ENCODE measurements around the gene IRX6. TPM values are rescaled to one million over a fixed set of nuclear protein-coding genes. Genes with fewer than 3 reads are reported as not detected.

Gene IRX6
- total RNA-seq, 2 experiments from 2014 or later, result not detected

DNA sequence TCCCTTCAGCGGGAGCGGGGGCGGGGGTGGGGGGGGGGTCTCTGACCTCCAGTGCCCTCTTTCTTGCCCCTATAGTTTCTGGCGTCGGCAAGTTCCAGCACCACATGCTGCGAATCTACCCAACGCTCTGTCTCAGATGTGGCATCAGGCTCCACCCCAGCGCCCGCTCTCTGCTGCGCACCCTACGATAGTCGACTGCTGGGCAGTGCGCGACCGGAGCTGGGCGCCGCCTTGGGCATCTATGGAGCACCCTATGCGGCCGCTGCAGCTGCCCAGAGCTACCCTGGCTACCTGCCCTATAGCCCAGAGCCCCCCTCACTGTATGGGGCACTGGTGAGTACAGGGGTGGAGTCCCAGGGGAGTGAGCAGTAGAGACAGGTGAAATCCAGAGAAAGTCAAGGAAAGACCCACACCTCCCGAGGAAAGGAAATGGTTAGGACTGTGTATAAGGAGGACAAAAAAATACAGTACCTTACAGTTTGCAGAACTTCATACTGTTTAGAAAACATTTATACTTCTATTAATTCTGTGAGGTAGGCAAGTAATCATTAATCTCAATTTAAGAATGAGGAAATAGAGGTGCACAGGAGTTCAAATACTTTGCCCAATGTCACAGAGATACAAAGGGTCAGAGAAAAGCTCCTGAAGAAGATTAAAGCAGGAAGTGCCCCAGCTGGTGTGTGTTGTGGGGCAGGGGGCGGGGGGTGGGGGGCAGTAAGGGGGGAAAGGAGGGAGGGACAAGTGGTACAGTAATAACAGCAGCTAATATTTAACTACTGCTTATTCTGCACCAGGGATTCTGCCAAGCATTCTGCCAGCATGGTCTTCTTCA, 2.5 kb downstream of the IRX6 start:
- H3K36me3 Mint-ChIP-seq, result no peaks in the 10 kb centered on the region
- no peaks in the 10 kb centered on the region for H3K9me3 Mint-ChIP-seq
- no peak overlapping the region for H3K27ac Mint-ChIP-seq
- ChIA-PET CTCF (no interaction called here), POLR2A (no interaction called here)
- DNase-seq, result no peak
- intact Hi-C loops (cut with micrococcal nuclease), result loop anchor here (10.0 kb wide), 1 partner anchor 392 kb away; the partner anchor contains the start of gene IRX5
- no peaks in the 10 kb centered on the region for H3K4me1 Mint-ChIP-seq (ENCODE audit: low read depth)
- H3K4me3 Mint-ChIP-seq, result no peak overlapping the region
- H3K27me3 Mint-ChIP-seq, result peaks cover 54% of the 10 kb centered on the region

- ChIA-PET POLR2A (no interaction called here), CTCF (no interaction called here)
- H3K9me3 Mint-ChIP-seq, result no peaks in the 10 kb centered on the region
- no peaks in the 10 kb centered on the region for H3K36me3 Mint-ChIP-seq
- no peak overlapping the region for H3K27ac Mint-ChIP-seq
- intact Hi-C loops (cut with micrococcal nuclease), result loop anchor here (10.0 kb wide), 1 partner anchor 394 kb away; the partner anchor contains the start of gene IRX5
- no peak overlapping the region for H3K4me3 Mint-ChIP-seq
- DNase-seq, result no peak
- no peaks in the 10 kb centered on the region for H3K4me1 Mint-ChIP-seq (ENCODE audit: low read depth)
- H3K27me3 Mint-ChIP-seq, result peaks cover 67% of the 10 kb centered on the region
Observed at GRCh38 chr16:55328611-55329569, 4.9 kb downstream of the IRX6 start.

GRCh38 chr16:55329791-55330428, 5.9 kb downstream of the IRX6 start:
- ChIA-PET POLR2A (no interaction called here), CTCF (no interaction called here)
- H3K27me3 Mint-ChIP-seq, result peaks cover 66% of the 10 kb centered on the region
- no peak for DNase-seq
- H3K9me3 Mint-ChIP-seq, result no peaks in the 10 kb centered on the region
- H3K36me3 Mint-ChIP-seq, result no peaks in the 10 kb centered on the region
- no peak overlapping the region for H3K27ac Mint-ChIP-seq
- intact Hi-C loops (cut with micrococcal nuclease), result loop anchor here (10.0 kb wide), 1 partner anchor 395 kb away; the partner anchor contains the start of gene IRX5
- H3K4me3 Mint-ChIP-seq, result no peak overlapping the region
- H3K4me1 Mint-ChIP-seq (ENCODE audit: low read depth), result no peaks in the 10 kb centered on the region

- intact Hi-C loops (cut with micrococcal nuclease), result no loop called here
- POLR2A ChIA-PET, result no interaction called here
Observed at GRCh38 chr16:55330781-55331647, 7.0 kb downstream of the IRX6 start.

DNA sequence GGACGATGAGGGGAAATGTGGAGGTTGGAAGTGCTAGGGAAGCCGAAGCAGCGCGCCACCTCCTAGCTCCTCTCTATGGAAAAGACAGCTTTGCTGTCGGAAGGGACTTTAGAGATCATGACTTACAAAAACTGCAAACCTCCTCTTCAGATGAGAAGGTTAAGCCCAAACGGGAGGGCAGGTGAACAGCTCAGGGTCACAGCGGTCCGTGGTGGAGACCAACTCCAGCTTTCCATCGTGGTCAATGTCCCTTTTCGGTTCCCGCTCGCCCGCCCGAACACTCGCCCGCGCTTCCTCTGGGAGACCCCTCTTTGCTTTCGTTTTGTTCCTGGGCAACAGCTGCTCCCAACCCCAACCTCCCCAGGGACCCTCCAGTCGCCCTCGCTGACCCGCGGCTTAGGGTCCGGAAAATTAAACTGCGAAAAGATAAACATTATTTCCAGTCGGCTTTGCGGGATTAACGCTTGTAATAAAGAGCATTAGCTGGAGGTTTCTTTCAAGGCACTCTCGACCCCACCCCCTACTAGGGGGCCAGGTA, 7.7 kb downstream of the IRX6 start:
- Mint-ChIP-seq H3K36me3 (no peaks in the 10 kb centered on the region), H3K4me3 (no peak overlapping the region), H3K9me3 (no peaks in the 10 kb centered on the region), H3K4me1 (ENCODE audit: low read depth) (no peaks in the 10 kb centered on the region), H3K27me3 (peaks cover 51% of the 10 kb centered on the region), H3K27ac (no peak overlapping the region)
- intact Hi-C loops (cut with micrococcal nuclease), result no loop called here
- POLR2A ChIA-PET, result no interaction called here
- no peak for DNase-seq
- CTCF ChIA-PET, result no interaction called here

More at GRCh38 chr16:55330781-55331647, 7.0 kb downstream of the IRX6 start:
- Mint-ChIP-seq H3K4me3 (no peak overlapping the region), H3K9me3 (no peaks in the 10 kb centered on the region), H3K27me3 (peaks cover 56% of the 10 kb centered on the region), H3K36me3 (no peaks in the 10 kb centered on the region), H3K4me1 (ENCODE audit: low read depth) (no peaks in the 10 kb centered on the region), H3K27ac (no peak overlapping the region)
- DNase-seq, result no peak
- CTCF ChIA-PET, result no interaction called here

DNA sequence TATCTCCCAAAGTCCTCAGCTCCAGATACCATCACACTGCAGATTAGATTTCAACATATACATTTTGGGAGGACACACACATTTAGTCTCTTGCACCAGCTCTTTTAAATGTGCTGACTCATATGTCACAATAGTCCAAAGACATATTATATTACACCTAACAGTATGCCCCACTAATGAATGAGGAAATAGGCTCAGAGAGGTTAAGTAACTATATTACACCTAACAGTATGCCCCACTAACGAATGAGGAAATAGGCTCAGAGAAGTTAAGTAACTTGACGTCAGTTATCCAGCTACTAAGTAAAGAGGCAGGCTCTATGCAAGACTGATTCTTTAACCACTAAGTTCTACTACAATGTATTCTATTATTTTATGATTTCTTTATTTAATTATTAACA, 9.7 kb downstream of the IRX6 start:
- CTCF ChIA-PET, result no interaction called here
- no peaks in the 10 kb centered on the region for H3K9me3 Mint-ChIP-seq
- peaks cover 38% of the 10 kb centered on the region for H3K27me3 Mint-ChIP-seq
- no peak overlapping the region for H3K27ac Mint-ChIP-seq
- intact Hi-C loops (cut with micrococcal nuclease), result no loop called here
- no peaks in the 10 kb centered on the region for H3K36me3 Mint-ChIP-seq
- no peak overlapping the region for H3K4me3 Mint-ChIP-seq
- DNase-seq, result no peak
- POLR2A ChIA-PET, result no interaction called here
- H3K4me1 Mint-ChIP-seq (ENCODE audit: low read depth), result no peaks in the 10 kb centered on the region

DNA sequence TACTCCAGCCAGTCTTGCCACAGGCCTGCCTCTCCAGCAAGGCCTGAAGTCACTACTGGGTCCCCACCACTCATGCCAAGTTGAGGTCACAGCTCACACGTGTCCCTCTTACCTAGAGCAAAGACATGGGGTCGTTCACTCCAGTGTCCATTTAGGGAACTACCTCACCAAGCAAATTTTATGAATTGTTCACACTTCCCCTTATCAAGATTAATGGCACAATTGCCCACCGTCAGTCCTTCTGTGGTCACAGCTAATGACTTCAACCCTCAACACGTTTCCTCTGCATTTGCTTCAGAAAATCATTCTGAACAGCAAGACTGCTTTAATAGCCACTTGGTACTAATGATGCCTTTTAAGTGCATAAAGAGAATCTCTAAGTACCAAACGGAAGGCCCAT, 14.6 kb downstream of the IRX6 start:
- H3K27ac Mint-ChIP-seq, result no peak overlapping the region
- H3K9me3 Mint-ChIP-seq, result no peaks in the 10 kb centered on the region
- H3K4me3 Mint-ChIP-seq, result no peak overlapping the region
- POLR2A ChIA-PET, result no interaction called here
- peaks cover 11% of the 10 kb centered on the region for H3K27me3 Mint-ChIP-seq
- intact Hi-C loops (cut with micrococcal nuclease), result no loop called here
- CTCF ChIA-PET, result no interaction called here
- no peaks in the 10 kb centered on the region for H3K36me3 Mint-ChIP-seq
- DNase-seq, result no peak
- H3K4me1 Mint-ChIP-seq (ENCODE audit: low read depth), result no peaks in the 10 kb centered on the region

DNA sequence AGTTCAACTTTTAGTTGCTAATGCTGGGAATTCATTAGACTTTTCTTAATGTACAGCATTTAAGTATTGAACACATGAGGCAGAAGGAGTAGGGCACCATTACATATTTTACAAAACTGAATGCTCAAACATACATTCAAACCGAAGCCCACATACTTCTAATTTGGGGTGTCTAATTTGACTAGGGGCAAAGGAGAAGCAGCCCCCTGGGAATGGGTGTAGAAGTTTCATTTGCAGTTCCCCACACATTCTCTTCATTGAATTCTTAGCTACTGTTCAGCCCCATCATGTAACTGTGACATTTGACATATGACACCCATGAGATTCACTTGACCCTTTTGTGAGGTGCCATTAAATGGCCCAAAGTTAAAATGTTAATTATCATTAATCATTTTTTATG, 16.4 kb downstream of the IRX6 start:
- Mint-ChIP-seq H3K36me3 (no peaks in the 10 kb centered on the region), H3K4me1 (ENCODE audit: low read depth) (no peaks in the 10 kb centered on the region), H3K4me3 (no peak overlapping the region), H3K9me3 (no peaks in the 10 kb centered on the region), H3K27ac (no peak overlapping the region), H3K27me3 (peaks cover 10% of the 10 kb centered on the region)
- intact Hi-C loops (cut with micrococcal nuclease), result no loop called here
- ChIA-PET CTCF (no interaction called here), POLR2A (no interaction called here)
- DNase-seq, result no peak

- peaks cover 10% of the 10 kb centered on the region for H3K27me3 Mint-ChIP-seq
- no peak overlapping the region for H3K4me3 Mint-ChIP-seq
- CTCF ChIA-PET, result no interaction called here
- H3K36me3 Mint-ChIP-seq, result no peaks in the 10 kb centered on the region
- H3K9me3 Mint-ChIP-seq, result no peaks in the 10 kb centered on the region
- H3K27ac Mint-ChIP-seq, result no peak overlapping the region
- intact Hi-C loops (cut with micrococcal nuclease), result no loop called here
- no peaks in the 10 kb centered on the region for H3K4me1 Mint-ChIP-seq (ENCODE audit: low read depth)
- POLR2A ChIA-PET, result no interaction called here
- no peak for DNase-seq
Observed at GRCh38 chr16:55341681-55342080, 17.7 kb downstream of the IRX6 start.

DNA sequence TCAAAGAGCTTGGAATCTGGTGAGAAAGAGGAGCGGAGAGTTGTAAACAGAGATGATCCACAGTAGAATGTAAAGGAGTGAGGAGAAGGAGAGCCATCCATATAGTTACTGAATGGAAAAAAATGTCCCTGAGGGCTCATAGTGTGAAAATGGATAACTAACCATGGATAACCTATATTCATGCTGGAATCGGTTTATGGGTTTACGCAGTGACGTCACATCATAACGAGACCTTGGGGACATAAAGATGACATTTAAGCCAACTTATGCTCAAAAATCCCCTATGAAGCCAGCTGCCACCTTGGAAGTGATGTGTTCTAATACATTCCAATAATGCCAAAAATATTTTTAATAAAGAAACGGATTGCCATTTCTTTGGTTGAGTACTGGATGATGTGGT, 22.5 kb downstream of the IRX6 start:
- Mint-ChIP-seq H3K27me3 (peaks cover 8% of the 10 kb centered on the region), H3K4me3 (no peak overlapping the region), H3K9me3 (no peaks in the 10 kb centered on the region), H3K27ac (no peak overlapping the region), H3K36me3 (no peaks in the 10 kb centered on the region), H3K4me1 (ENCODE audit: low read depth) (no peaks in the 10 kb centered on the region)
- intact Hi-C loops (cut with micrococcal nuclease), result no loop called here
- ChIA-PET POLR2A (no interaction called here), CTCF (no interaction called here)
- no peak for DNase-seq

DNA sequence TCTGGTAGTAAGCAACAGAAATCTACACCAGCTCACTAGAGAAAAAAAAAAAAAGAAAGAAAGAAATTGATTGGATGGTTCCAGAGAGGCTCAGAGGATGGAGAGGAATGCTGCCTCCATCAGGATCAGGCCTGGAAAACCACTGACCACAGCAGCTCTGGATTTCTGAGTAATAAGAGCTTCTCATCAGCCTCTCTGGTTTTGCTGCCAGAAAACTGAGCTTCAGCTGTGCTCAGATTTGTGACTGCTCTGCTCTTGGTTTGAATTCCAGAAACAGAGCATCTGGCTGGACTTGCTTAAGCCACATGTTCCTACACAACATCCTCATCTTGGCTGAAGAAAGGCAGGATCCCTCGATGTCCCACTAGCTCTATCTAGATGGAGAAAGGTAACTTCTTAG, 25.9 kb downstream of the IRX6 start:
- no peaks in the 10 kb centered on the region for H3K9me3 Mint-ChIP-seq
- no peak for DNase-seq
- H3K4me1 Mint-ChIP-seq (ENCODE audit: low read depth), result no peaks in the 10 kb centered on the region
- ChIA-PET CTCF (no interaction called here), POLR2A (no interaction called here)
- H3K27me3 Mint-ChIP-seq, result peaks cover 7% of the 10 kb centered on the region
- no peaks in the 10 kb centered on the region for H3K36me3 Mint-ChIP-seq
- intact Hi-C loops (cut with micrococcal nuclease), result no loop called here
- no peak overlapping the region for H3K27ac Mint-ChIP-seq
- H3K4me3 Mint-ChIP-seq, result no peak overlapping the region
